Measurements from ENCODE around the gene RBM47.

- TF ChIP-seq GATA2 (IDR thresholded peaks at IDR 0.05; ENCODE audit: low read depth, low read length) (no peak), GATA3 (IDR thresholded peaks at IDR 0.05; ENCODE audit: low read depth, low read length) (no peak)
Measured at GRCh38 chr4:40507977-40508376, 121.7 kb downstream of the RBM47 start.

Measured in SH-SY5Y (cell line).